Left ventricle myocardium superior (tissue), 1 donor: ENCODE results near the gene TMEM132C. TPM values are rescaled to one million over a fixed set of nuclear protein-coding genes. Genes with fewer than 3 reads are reported as not detected.
A peak's percentile ranks its signal among the peaks of the same experiment; 100 is the strongest.
"Not testable (repeated sequence)": the region's sequence is repeated elsewhere in the genome, so short reads cannot be mapped to it uniquely, and the experiment has no call there.

ENCODE experiments used
- ATAC-seq: fragments of 200-7000 bp; cut with Tn5 transposase; one replicate; pipeline ENCODE4 v1.9.1; 2020; ENCODE audit warnings: mild to moderate bottlenecking, moderate library complexity
- DNase-seq: peaks from one replicate; pipeline ENCODE4 v3.0.0-alpha.2; 2020
- intact Hi-C: fragments of 100-400 bp; cut with micrococcal nuclease; formaldehyde crosslinking; loops from one replicate; pipeline ENCODE4 v1.11.0; 2022
- long read RNA-seq: library from polyadenylated mRNA; unstranded; transcript quantifications from one replicate; pipeline ENCODE4 v2.0.0, GENCODE V29; 2021
- total RNA-seq: library from RNA; stranded (reverse); fragmentation: NEBNext Ultra II Directional; extraction: Animal tissue kit (Norgen Biotek cat#: 25700); gene quantifications from one replicate; pipeline ENCODE4 v1.2.1, GENCODE V29; 2021
- donor health status: DM: no; HTN: yes; CAD: no; lungs with severe emphysema.

Gene TMEM132C
- total RNA-seq: 1.0 TPM
- long read RNA-seq, partial matches to known transcripts: 0 of 1 reads
- long read RNA-seq, other reads (novel, unspliced or antisense): 1 of 1 reads

- intact Hi-C loops: no loop called here
Observed at GRCh38 chr12:128267131-128267622, at the start of gene TMEM132C. Gene TMEM132C (plus strand): TSS chr12:128267170. CDS start chr12:128267403, 233 bp downstream.

GRCh38 chr12:128224226-128224625, 42.7 kb upstream of the TMEM132C start:
- intact Hi-C loops: no loop called here
- ATAC-seq: no peak

More at GRCh38 chr12:128267131-128267622, at the start of gene TMEM132C:
- ATAC-seq (peak; percentile 26), DNase-seq (peak; percentile 34)

GRCh38 chr12:128228581-128228980, 38.4 kb upstream of the TMEM132C start:
- DNase-seq (no peak), ATAC-seq (no peak)
- intact Hi-C loops: no loop called here

More at GRCh38 chr12:128224226-128224625, 42.7 kb upstream of the TMEM132C start:
- no peak for DNase-seq

- no peak for ATAC-seq
- DNase-seq: no peak
- intact Hi-C loops: no loop called here
Observed at GRCh38 chr12:128235635-128236417, 31.1 kb upstream of the TMEM132C start.

- ATAC-seq (no peak), DNase-seq (no peak)
- intact Hi-C loops: no loop called here
Observed at GRCh38 chr12:128236525-128236924, 30.4 kb upstream of the TMEM132C start.

GRCh38 chr12:128240745-128241144, 26.2 kb upstream of the TMEM132C start:
- ATAC-seq (no peak), DNase-seq (no peak)
- intact Hi-C loops: no loop called here

GRCh38 chr12:128245121-128245520, 21.8 kb upstream of the TMEM132C start:
- intact Hi-C loops: no loop called here
- DNase-seq (no peak), ATAC-seq (no peak)

GRCh38 chr12:128245905-128246304, 21.1 kb upstream of the TMEM132C start:
- DNase-seq: no peak
- no peak for ATAC-seq
- intact Hi-C loops: no loop called here

- no peak for ATAC-seq
- no peak for DNase-seq
- intact Hi-C loops: no loop called here
Observed at GRCh38 chr12:128250096-128250495, 16.9 kb upstream of the TMEM132C start.

- DNase-seq, ATAC-seq, intact Hi-C loops: not testable (repeated sequence)
Observed at GRCh38 chr12:128253829-128254228, 13.1 kb upstream of the TMEM132C start.

GRCh38 chr12:128258866-128259555, 8.0 kb upstream of the TMEM132C start:
- DNase-seq: no peak
- ATAC-seq: no peak
- intact Hi-C loops: no loop called here

- DNase-seq: peak; percentile 44
- intact Hi-C loops: no loop called here
- no peak for ATAC-seq
Observed at GRCh38 chr12:128259556-128260070, 7.4 kb upstream of the TMEM132C start.

GRCh38 chr12:128261757-128262156, 5.2 kb upstream of the TMEM132C start:
- intact Hi-C loops: no loop called here
- ATAC-seq (no peak), DNase-seq (no peak)

GRCh38 chr12:128265566-128265965, 1.4 kb upstream of the TMEM132C start:
- ATAC-seq (peak; percentile 37), DNase-seq (peak; percentile 36)
- intact Hi-C loops: no loop called here

GRCh38 chr12:128266086-128266485, 884 bp upstream of the TMEM132C start:
- DNase-seq: no peak
- intact Hi-C loops: no loop called here

GRCh38 chr12:128266541-128267130, 334 bp upstream of the TMEM132C start:
- DNase-seq (peak; percentile 33), ATAC-seq (peak; percentile 25)
- intact Hi-C loops: no loop called here

More at GRCh38 chr12:128266086-128266485, 884 bp upstream of the TMEM132C start:
- no peak for ATAC-seq

- no peak for DNase-seq
- intact Hi-C loops: no loop called here
- peak; percentile 46 for ATAC-seq
Observed at GRCh38 chr12:128267651-128268378, 845 bp downstream of the TMEM132C start.

GRCh38 chr12:128268379-128268995, 1.5 kb downstream of the TMEM132C start:
- DNase-seq: no peak
- intact Hi-C loops: no loop called here
- ATAC-seq: peak; percentile 52
